ENCODE data around the gene PCP4L1.

GRCh38 chr1:161307892-161308638 lies 49.5 kb downstream of the PCP4L1 start:
- TF ChIP-seq CTCF (IDR thresholded peaks at IDR 0.05), result no peak
- no peak for TF ChIP-seq POLR2A (IDR thresholded peaks at IDR 0.05)
